ENCODE data around the gene WWOX.

The WWOX gene

DNA sequence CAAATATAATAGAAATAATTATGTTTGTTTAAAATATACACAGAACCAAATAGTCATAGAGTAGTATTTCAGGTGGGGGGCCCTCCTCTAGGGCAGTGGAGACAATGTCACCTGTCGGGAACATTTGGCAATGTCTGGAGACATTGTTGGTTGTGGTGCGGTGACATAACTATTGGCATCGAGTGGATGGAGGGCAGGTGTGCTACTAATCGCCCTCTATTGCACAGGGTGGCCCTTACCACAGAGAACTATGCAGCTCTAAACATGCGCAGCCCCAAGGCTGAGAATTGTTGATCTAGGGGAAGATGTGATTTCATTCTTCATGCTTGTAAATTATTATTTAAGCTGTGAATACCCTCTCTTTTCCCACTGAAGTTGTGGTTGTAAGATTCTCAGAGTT, 594.0 kb downstream of the WWOX start:
- no peak overlapping the region for H3K4me3 ChIP-seq (ENCODE audit: low read length)
- TF ChIP-seq, protein P1, sequence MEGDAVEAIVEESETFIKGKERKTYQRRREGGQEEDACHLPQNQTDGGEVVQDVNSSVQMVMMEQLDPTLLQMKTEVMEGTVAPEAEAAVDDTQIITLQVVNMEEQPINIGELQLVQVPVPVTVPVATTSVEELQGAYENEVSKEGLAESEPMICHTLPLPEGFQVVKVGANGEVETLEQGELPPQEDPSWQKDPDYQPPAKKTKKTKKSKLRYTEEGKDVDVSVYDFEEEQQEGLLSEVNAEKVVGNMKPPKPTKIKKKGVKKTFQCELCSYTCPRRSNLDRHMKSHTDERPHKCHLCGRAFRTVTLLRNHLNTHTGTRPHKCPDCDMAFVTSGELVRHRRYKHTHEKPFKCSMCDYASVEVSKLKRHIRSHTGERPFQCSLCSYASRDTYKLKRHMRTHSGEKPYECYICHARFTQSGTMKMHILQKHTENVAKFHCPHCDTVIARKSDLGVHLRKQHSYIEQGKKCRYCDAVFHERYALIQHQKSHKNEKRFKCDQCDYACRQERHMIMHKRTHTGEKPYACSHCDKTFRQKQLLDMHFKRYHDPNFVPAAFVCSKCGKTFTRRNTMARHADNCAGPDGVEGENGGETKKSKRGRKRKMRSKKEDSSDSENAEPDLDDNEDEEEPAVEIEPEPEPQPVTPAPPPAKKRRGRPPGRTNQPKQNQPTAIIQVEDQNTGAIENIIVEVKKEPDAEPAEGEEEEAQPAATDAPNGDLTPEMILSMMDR (IDR thresholded peaks at IDR 0.05; ENCODE audit: insufficient read depth, low read depth, low read length, missing control alignments): no peak
- no peak for DNase-seq (ENCODE audit: low read depth)

DNA sequence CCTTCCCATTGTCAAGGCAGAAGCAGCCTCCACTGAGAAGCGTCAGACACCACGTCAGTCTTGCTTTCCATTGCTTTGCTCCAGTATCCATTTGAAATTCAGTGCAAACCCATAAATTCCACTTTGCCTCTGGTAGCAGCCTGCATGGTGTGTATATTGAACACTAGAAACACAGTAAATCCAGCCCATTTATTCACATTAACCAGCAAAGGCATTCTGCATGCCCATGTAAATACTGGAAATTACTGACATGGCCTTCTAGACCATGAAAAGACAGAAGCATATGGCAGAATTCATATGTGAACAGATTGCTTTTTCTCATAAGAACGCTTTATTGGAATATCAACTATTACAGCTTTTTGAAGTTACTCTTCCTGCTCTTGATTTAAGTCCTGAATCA, 595.0 kb downstream of the WWOX start:
- no peak for DNase-seq (ENCODE audit: low read depth)
- no peak overlapping the region for H3K4me3 ChIP-seq (ENCODE audit: low read length)
- TF ChIP-seq, protein P1 (IDR thresholded peaks at IDR 0.05; ENCODE audit: insufficient read depth, low read depth, low read length, missing control alignments): no peak

DNA sequence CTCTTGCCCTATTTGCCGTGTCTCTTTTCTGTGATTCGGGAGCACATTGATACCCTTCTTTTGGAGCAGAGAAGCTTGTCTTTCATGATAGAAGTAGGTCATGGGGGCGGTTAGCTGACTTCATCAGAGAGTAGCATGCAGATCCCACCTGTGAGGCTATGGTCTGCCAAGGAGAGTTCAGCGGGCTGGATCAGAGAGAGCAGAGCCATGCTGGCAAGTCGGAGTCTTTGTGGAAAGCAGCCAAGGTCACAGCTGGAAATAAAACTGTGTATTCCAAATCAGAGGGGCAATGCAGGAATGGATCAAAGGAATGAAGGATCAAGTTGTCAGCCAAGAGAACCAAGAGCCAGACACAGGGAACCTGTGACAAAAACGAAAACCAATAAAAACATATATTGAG, 595.9 kb downstream of the WWOX start:
- H3K4me3 ChIP-seq (ENCODE audit: low read length): no peak overlapping the region
- TF ChIP-seq, protein P1 (IDR thresholded peaks at IDR 0.05; ENCODE audit: insufficient read depth, low read depth, low read length, missing control alignments): no peak
- DNase-seq (ENCODE audit: low read depth): no peak

DNA sequence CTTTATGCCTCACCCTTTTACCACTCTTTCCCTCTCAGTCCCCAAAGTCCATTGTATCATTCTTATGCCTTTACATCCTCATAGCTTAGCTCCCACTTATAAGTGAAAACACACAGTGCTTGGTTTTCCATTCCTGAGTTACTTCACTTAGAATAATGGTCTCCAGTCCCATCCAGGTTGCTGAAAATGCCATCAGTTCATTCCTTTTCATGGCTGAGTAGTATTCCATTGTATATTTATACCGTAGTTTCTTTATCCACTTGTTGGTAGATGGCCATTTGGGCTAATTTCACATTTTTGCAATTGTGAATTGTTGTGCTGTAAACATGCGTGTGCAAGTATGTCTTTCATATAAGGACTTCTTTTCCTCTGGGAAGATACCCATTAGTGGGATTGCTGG, 597.3 kb downstream of the WWOX start:
- no peak overlapping the region for H3K4me3 ChIP-seq (ENCODE audit: low read length)
- TF ChIP-seq, protein P1 (IDR thresholded peaks at IDR 0.05; ENCODE audit: insufficient read depth, low read depth, low read length, missing control alignments): no peak
- DNase-seq (ENCODE audit: low read depth): no peak

DNA sequence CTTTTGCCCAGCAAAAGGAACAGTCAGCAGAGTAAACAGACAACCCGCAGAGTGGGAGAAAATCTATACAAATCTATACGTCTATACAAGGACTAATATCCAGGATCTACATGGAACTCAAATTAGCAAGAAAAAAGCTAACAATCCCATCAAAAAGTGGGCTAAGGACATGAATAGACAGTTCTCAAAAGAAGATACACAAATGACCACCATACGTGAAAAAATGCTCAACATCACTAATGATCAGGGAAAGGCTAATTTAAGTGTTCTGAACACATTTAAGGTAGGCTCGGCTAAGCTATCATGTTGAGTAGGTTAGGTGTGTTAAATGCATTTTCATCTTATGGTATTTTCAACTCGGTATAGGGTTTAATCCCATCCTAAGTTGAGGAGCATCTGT, 598.0 kb downstream of the WWOX start:
- H3K4me3 ChIP-seq (ENCODE audit: low read length): no peak overlapping the region
- no peak for DNase-seq (ENCODE audit: low read depth)
- TF ChIP-seq, protein P1 (IDR thresholded peaks at IDR 0.05; ENCODE audit: insufficient read depth, low read depth, low read length, missing control alignments): no peak

DNA sequence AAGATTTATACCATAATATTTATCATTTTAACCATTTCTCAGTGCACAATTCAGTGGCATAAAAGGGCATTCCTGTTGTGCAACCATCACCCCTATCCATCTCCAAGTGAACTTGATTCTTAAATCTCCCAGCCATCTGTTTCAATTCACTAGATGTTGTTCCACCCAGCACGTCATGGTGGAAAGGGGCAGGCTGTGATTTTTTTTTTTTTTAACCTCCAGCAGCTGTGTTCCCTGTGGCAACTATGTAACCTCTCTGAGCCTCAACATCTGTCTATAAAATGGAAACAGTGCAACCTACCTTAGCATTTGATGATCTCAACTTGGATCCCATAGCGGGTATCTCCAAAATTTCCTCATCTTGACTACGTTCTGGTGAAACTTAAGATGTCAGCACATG, 604.5 kb downstream of the WWOX start:
- TF ChIP-seq, protein P1 (IDR thresholded peaks at IDR 0.05; ENCODE audit: insufficient read depth, low read depth, low read length, missing control alignments): no peak
- no peak overlapping the region for H3K4me3 ChIP-seq (ENCODE audit: low read length)
- no peak for DNase-seq (ENCODE audit: low read depth)

DNA sequence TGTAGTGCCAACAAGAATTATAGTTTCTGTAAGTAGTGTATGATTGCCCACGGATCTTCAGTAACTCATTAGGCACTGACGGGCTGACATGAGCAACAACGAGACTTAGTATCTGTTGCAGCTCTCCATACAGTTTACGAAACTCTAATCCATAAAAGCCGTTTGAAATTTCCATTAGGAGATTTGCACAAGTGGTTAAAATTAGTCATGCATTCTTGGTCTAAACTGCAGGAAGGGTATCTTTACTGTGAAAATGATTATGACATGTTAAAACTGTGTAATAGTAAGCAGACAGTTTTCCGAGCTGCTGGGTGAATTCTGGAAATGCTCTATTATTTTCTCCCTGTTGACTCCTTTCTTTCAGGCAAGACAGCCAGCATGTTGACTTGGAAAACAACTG, 605.0 kb downstream of the WWOX start:
- TF ChIP-seq, protein P1 (IDR thresholded peaks at IDR 0.05; ENCODE audit: insufficient read depth, low read depth, low read length, missing control alignments): no peak
- H3K4me3 ChIP-seq (ENCODE audit: low read length): no peak overlapping the region
- no peak for DNase-seq (ENCODE audit: low read depth)

Measured in epithelial cell of esophagus (primary cell).